Astrocyte (in vitro differentiated cells and primary cell): Measurements from ENCODE around the gene NRTN.

Source experiments
- CTCF ChIP-seq: IDR thresholded peaks from 2 replicates; pipeline ENCODE4 v1.5.1; 2011; ENCODE audit warnings: low read depth, mild to moderate bottlenecking, inconsistent platforms, low read length, moderate library complexity; ENCODE audit not compliant: insufficient read depth
- EZH2 ChIP-seq: IDR thresholded peaks from 2 replicates; pipeline ENCODE4 v1.6.1; 2012; ENCODE audit warnings: mild to moderate bottlenecking, low read length, inconsistent platforms; ENCODE audit not compliant: insufficient read depth

- no peak for TF ChIP-seq CTCF
- no peak for TF ChIP-seq EZH2
Observed at GRCh38 chr19:5837761-5838352, 33.0 kb downstream of the NRTN start.
